Measurements from ENCODE around the gene CACNA1C.

Gene CACNA1C

GRCh38 chr12:2662524-2662923 lies 609.7 kb downstream of the CACNA1C start:
- DNase-seq = no peak

- no peak for DNase-seq
Observed at GRCh38 chr12:2664721-2665577, 612.2 kb downstream of the CACNA1C start.

- no peak for DNase-seq
Observed at GRCh38 chr12:2666411-2666810, 613.6 kb downstream of the CACNA1C start.

- no peak for DNase-seq
Observed at GRCh38 chr12:2666846-2667245, 614.1 kb downstream of the CACNA1C start.

GRCh38 chr12:2667716-2668440 lies 615.1 kb downstream of the CACNA1C start:
- no peak for DNase-seq

GRCh38 chr12:2668816-2669215 lies 616.0 kb downstream of the CACNA1C start:
- no peak for DNase-seq

- DNase-seq = no peak
Observed at GRCh38 chr12:2669560-2669959, 616.8 kb downstream of the CACNA1C start.

GRCh38 chr12:2672863-2673262 lies 620.1 kb downstream of the CACNA1C start:
- no peak for DNase-seq

- DNase-seq = no peak
Observed at GRCh38 chr12:2673966-2674810, 621.4 kb downstream of the CACNA1C start.

GRCh38 chr12:2675776-2676175 lies 623.0 kb downstream of the CACNA1C start:
- no peak for DNase-seq

- no peak for DNase-seq
Observed at GRCh38 chr12:2677142-2677880, 624.5 kb downstream of the CACNA1C start.

- no peak for DNase-seq
Observed at GRCh38 chr12:2678426-2678825, 625.6 kb downstream of the CACNA1C start.

GRCh38 chr12:2679068-2679815 lies 626.5 kb downstream of the CACNA1C start:
- no peak for DNase-seq

- no peak for DNase-seq
Observed at GRCh38 chr12:2679816-2680675, 627.3 kb downstream of the CACNA1C start.

- no peak for DNase-seq
Observed at GRCh38 chr12:2680676-2681039, 627.9 kb downstream of the CACNA1C start.

GRCh38 chr12:2681450-2682205 lies 628.8 kb downstream of the CACNA1C start:
- DNase-seq = no peak

- DNase-seq = peak; percentile 37 to 43
Observed at GRCh38 chr12:2682296-2683251, 629.8 kb downstream of the CACNA1C start.

GRCh38 chr12:2683283-2684025 lies 630.7 kb downstream of the CACNA1C start:
- DNase-seq = no peak
